ENCODE results near the gene OPALIN.

DNA sequence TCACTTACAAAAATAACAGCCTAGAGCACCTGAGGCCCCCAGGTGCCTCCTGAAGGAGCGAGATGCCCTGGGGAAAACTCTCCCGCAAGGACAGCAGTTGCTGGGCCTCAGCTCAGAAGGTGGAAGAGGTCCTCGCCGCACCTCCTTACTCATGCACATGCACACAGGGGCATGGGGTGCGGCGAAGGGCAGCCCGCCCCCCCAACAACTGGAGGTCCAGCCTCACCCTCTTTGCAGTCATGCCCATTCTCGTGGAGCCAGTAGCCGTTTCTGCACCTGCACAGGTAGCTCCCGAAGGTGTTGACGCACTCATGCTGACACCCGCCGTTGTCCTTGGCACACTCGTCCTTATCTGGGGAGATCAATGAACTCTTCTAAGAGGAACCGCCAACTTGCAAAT lies 19.9 kb upstream of the OPALIN start:
- TF ChIP-seq, protein P1, sequence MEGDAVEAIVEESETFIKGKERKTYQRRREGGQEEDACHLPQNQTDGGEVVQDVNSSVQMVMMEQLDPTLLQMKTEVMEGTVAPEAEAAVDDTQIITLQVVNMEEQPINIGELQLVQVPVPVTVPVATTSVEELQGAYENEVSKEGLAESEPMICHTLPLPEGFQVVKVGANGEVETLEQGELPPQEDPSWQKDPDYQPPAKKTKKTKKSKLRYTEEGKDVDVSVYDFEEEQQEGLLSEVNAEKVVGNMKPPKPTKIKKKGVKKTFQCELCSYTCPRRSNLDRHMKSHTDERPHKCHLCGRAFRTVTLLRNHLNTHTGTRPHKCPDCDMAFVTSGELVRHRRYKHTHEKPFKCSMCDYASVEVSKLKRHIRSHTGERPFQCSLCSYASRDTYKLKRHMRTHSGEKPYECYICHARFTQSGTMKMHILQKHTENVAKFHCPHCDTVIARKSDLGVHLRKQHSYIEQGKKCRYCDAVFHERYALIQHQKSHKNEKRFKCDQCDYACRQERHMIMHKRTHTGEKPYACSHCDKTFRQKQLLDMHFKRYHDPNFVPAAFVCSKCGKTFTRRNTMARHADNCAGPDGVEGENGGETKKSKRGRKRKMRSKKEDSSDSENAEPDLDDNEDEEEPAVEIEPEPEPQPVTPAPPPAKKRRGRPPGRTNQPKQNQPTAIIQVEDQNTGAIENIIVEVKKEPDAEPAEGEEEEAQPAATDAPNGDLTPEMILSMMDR (IDR thresholded peaks at IDR 0.05; ENCODE audit: poor library complexity), result no peak
- TF ChIP-seq EZH2 (IDR thresholded peaks at IDR 0.05; ENCODE audit: borderline replicate concordance), result no peak

All from hepatocyte (in vitro differentiated cells).